GM21390 (cell line): Measurements from ENCODE around the gene TICRR.

ENCODE experiments used
- ATAC-seq: cut with Tn5 transposase; IDR thresholded peaks from one replicate; pipeline ENCODE4 v1.9.1; 2021; ENCODE audit not compliant: unreplicated experiment

TICRR gene

GRCh38 chr15:89671687-89672086 lies 96.4 kb downstream of the TICRR start:
- no peak for ATAC-seq

- no peak for ATAC-seq
These were observed 97.2 kb downstream of the TICRR start for GRCh38 chr15:89672221-89673164.

- ATAC-seq, result no peak
These were observed 97.9 kb downstream of the TICRR start for GRCh38 chr15:89673165-89673512.

- no peak for ATAC-seq
These were observed 99.3 kb downstream of the TICRR start for GRCh38 chr15:89674526-89674925.

GRCh38 chr15:89675606-89676005 lies 100.3 kb downstream of the TICRR start:
- ATAC-seq, result no peak

- no peak for ATAC-seq
These were observed 102.1 kb downstream of the TICRR start for GRCh38 chr15:89677381-89677780.
